Trophoblast cell (in vitro differentiated cells and primary cell): ENCODE data around the gene RANBP3L.
A peak's percentile ranks its signal among the peaks of the same experiment; 100 is the strongest.

ENCODE experiments used
- DNase-seq, 2 donors: peaks; one replicate each; pipeline ENCODE4 v3.0.0-alpha.2; 2016
- H2AFZ ChIP-seq: 2 replicates; pipeline ENCODE4 v1.6.1; 2013; ENCODE audit warnings: low read length, moderate library complexity, mild to moderate bottlenecking; ENCODE audit not compliant: insufficient read depth, poor library complexity
- H2AK5ac ChIP-seq: 2 replicates; pipeline ENCODE4 v1.6.1; 2013; ENCODE audit warnings: mild to moderate bottlenecking, low read length
- H2BK120ac ChIP-seq: 2 replicates; pipeline ENCODE4 v1.6.1; 2013; ENCODE audit warnings: low read length, mild to moderate bottlenecking, moderate library complexity; ENCODE audit not compliant: insufficient read depth, poor library complexity
- H2BK12ac ChIP-seq: 2 replicates; pipeline ENCODE4 v1.6.1; 2013; ENCODE audit warnings: mild to moderate bottlenecking, low read length, moderate library complexity
- H2BK5ac ChIP-seq: 2 replicates; pipeline ENCODE4 v1.6.1; 2013; ENCODE audit warnings: low read length, low read depth, moderate library complexity, mild to moderate bottlenecking; ENCODE audit not compliant: poor library complexity
- H3K14ac ChIP-seq: 2 replicates; pipeline ENCODE4 v1.6.1; 2013; ENCODE audit warnings: mild to moderate bottlenecking, low read length
- H3K18ac ChIP-seq: 2 replicates; pipeline ENCODE4 v1.6.1; 2013; ENCODE audit warnings: mild to moderate bottlenecking, low read length
- H3K23ac ChIP-seq: 2 replicates; pipeline ENCODE4 v1.6.1; 2013; ENCODE audit warnings: low read length
- H3K27ac ChIP-seq: 2 replicates; pipeline ENCODE4 v1.5.1; 2013; ENCODE audit warnings: low read depth, mild to moderate bottlenecking, inconsistent platforms, low read length, moderate library complexity
- H3K27me3 ChIP-seq: 2 replicates; pipeline ENCODE4 v1.6.1; 2013; ENCODE audit warnings: inconsistent platforms, mild to moderate bottlenecking, low read length, moderate library complexity; ENCODE audit not compliant: insufficient read depth
- H3K36me3 ChIP-seq, 2 experiments: 1 replicate in 1 of 2; 2 replicates in 1 of 2; pipeline ENCODE4 v1.6.1; 2013; ENCODE audit warnings: low read length in 2 of 2, mild to moderate bottlenecking in 2 of 2, moderate library complexity in 1 of 2; ENCODE audit not compliant: insufficient read depth in 2 of 2, control insufficient read depth in 1 of 2
- H3K4ac ChIP-seq: 2 replicates; pipeline ENCODE4 v1.6.1; 2013; ENCODE audit warnings: low read depth, mild to moderate bottlenecking, low read length, moderate library complexity
- H3K4me1 ChIP-seq, 2 experiments: 1 replicate in 1 of 2; 2 replicates in 1 of 2; pipeline ENCODE4 v1.6.1; 2013; ENCODE audit warnings: low read length in 2 of 2, mild to moderate bottlenecking in 2 of 2, moderate library complexity in 1 of 2; ENCODE audit not compliant: insufficient read depth in 2 of 2, control insufficient read depth in 1 of 2
- H3K4me2 ChIP-seq: 2 replicates; pipeline ENCODE4 v1.6.1; 2013; ENCODE audit warnings: inconsistent platforms, mild to moderate bottlenecking, low read length, moderate library complexity
- H3K4me3 ChIP-seq: 2 replicates; pipeline ENCODE4 v1.5.1; 2013; ENCODE audit warnings: mild to moderate bottlenecking, low read depth, low read length, inconsistent platforms
- H3K79me1 ChIP-seq: one replicate; pipeline ENCODE4 v1.6.1; 2013; ENCODE audit warnings: low read length
- H3K79me2 ChIP-seq: 2 replicates; pipeline ENCODE4 v1.6.1; 2013; ENCODE audit warnings: low read length, mild to moderate bottlenecking; ENCODE audit not compliant: control insufficient read depth, insufficient read depth, poor library complexity
- H3K9ac ChIP-seq: 2 replicates; pipeline ENCODE4 v1.6.1; 2013; ENCODE audit warnings: mild to moderate bottlenecking, low read length
- H3K9me3 ChIP-seq: 2 replicates; pipeline ENCODE4 v1.6.1; 2013; ENCODE audit warnings: low read depth, mild to moderate bottlenecking, control low read depth, inconsistent platforms, low read length; ENCODE audit not compliant: insufficient read depth
- H4K12ac ChIP-seq: 2 replicates; pipeline ENCODE4 v1.6.1; 2013; ENCODE audit warnings: low read depth, mild to moderate bottlenecking, low read length, moderate library complexity
- H4K8ac ChIP-seq: 2 replicates; pipeline ENCODE4 v1.6.1; 2013; ENCODE audit warnings: low read depth, mild to moderate bottlenecking, low read length, moderate library complexity
- H4K91ac ChIP-seq: one replicate; pipeline ENCODE4 v1.6.1; 2013; ENCODE audit warnings: low read depth, mild to moderate bottlenecking, low read length, moderate library complexity
- WGBS: extraction: QIAGEN DNeasy Blood & Tissue Kit; methylation state at CpG from one replicate; pipeline ENCODE4 v1.1.7; 2013; ENCODE audit warnings: missing lambda C conversion rate; ENCODE audit not compliant: insufficient read length, insufficient coverage; ENCODE audit errors: extremely low coverage; 5-methylcytosine and 5-hydroxymethylcytosine counted together

Gene RANBP3L

DNA sequence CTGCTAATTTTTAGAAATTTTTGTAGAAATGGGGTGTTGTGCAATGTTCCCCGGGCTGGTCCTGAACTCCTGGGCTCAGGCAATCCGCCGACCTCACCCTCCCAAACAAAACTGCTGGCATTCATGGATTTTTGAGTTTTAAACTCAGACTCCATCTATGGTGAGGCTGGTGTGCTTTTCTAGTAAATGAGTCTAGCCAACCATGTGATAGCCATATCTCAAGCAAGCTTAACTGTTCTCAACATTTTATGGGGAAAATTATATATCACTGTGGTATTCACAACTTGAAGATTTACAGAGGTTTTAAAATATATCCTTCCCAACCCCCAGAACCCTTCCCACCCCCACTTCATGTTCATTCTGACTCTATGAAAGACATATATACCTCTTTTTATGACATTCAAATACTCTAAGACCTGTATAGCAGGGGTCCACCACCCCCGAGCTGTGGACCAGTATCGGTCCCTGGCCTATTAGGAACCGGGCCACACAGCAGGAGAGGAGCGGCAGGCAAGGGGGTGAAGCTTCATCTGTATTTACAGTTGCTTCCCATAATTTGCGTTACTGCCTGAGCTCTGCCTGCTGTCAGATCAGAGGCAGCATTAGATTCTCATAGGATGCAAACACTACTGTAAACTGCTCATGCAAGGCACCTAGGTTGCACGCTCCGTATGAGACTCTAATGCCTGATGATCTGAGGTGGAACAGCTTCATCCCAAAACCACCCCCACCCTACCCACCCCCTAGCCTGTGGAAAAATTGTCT is 55.5 kb downstream of the RANBP3L start:
- Histone ChIP-seq H3K9ac (no peak overlapping the region), H4K12ac (no peak overlapping the region), H2BK120ac (no peak overlapping the region), H3K4me2 (no peak overlapping the region), H2BK5ac (no peak overlapping the region), H3K79me2 (peaks cover 4% of the 10 kb centered on the region), H3K4ac (no peak overlapping the region), H3K23ac (no peak overlapping the region), H3K27me3 (no peaks in the 10 kb centered on the region), H3K36me3 (no peaks in the 10 kb centered on the region), H3K4me3 (no peak overlapping the region), H2AK5ac (no peak overlapping the region), H4K8ac (no peak overlapping the region), H3K27ac (no peak overlapping the region), H4K91ac (no peak overlapping the region), H3K79me1 (peaks cover 9% of the 10 kb centered on the region), H3K14ac (no peak overlapping the region), H3K4me1 (peaks cover 0 to 8% of the 10 kb centered on the region in 2 experiments), H3K18ac (no peak overlapping the region), H3K9me3 (peaks cover 4% of the 10 kb centered on the region), H2BK12ac (no peak overlapping the region), H2AFZ (no peak overlapping the region)
- WGBS = no CpG with 5 or more reads among the region's 10 CpGs
- DNase-seq = no peak

- no peak overlapping the region for H3K4me3 ChIP-seq
- H3K23ac ChIP-seq = no peak overlapping the region
- no peak overlapping the region for H2BK5ac ChIP-seq
- peaks cover 7% of the 10 kb centered on the region for H3K79me2 ChIP-seq
- H4K12ac ChIP-seq = no peak overlapping the region
- H3K14ac ChIP-seq = no peak overlapping the region
- WGBS = no CpG with 5 or more reads among the region's 3 CpGs
- no peak overlapping the region for H3K4ac ChIP-seq
- no peaks in the 10 kb centered on the region for H3K36me3 ChIP-seq
- H3K79me1 ChIP-seq = peaks cover 12% of the 10 kb centered on the region
- H3K27me3 ChIP-seq = no peaks in the 10 kb centered on the region
- no peak overlapping the region for H3K9ac ChIP-seq
- H2BK120ac ChIP-seq = no peak overlapping the region
- H3K27ac ChIP-seq = no peak overlapping the region
- peaks cover 4% of the 10 kb centered on the region for H3K9me3 ChIP-seq
- H2AFZ ChIP-seq = no peak overlapping the region
- no peak for DNase-seq
- H4K91ac ChIP-seq = no peak overlapping the region
- H3K18ac ChIP-seq = no peak overlapping the region
- H3K4me1 ChIP-seq = peaks cover 0 to 8% of the 10 kb centered on the region in 2 experiments
- H2AK5ac ChIP-seq = no peak overlapping the region
- no peak overlapping the region for H4K8ac ChIP-seq
- no peak overlapping the region for H2BK12ac ChIP-seq
- no peak overlapping the region for H3K4me2 ChIP-seq
These were observed 57.6 kb downstream of the RANBP3L start for GRCh38 chr5:36244076-36244475.

DNA sequence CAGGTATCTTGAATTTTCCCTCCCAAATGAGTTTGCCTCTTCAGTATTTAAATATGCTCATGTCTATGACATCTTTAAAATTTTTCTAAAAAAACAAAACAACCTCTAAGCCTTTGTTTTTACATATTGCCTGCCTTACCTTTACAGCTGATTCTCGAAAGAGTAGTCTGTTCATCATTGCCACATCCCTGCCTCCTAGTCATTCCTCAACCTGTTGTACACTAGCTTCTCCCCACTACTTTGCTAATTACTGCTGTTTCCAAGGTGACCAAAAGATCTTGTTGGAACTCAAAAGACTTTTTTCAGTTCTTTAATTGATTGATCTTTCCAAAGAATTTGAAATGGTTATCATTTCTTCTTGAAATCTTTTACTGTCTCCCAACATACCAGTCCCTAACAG is 58.0 kb downstream of the RANBP3L start:
- Histone ChIP-seq H2BK5ac (no peak overlapping the region), H3K4ac (no peak overlapping the region), H3K79me2 (peaks cover 7% of the 10 kb centered on the region), H3K23ac (no peak overlapping the region), H3K79me1 (peaks cover 12% of the 10 kb centered on the region), H2BK12ac (no peak overlapping the region), H2AFZ (no peak overlapping the region), H3K4me1 (peaks cover 0 to 8% of the 10 kb centered on the region in 2 experiments), H3K4me2 (no peak overlapping the region), H4K12ac (no peak overlapping the region), H4K91ac (no peak overlapping the region), H2AK5ac (no peak overlapping the region), H3K9ac (no peak overlapping the region), H3K9me3 (peaks cover 4% of the 10 kb centered on the region), H3K36me3 (no peaks in the 10 kb centered on the region), H3K27ac (no peak overlapping the region), H3K18ac (no peak overlapping the region), H3K14ac (no peak overlapping the region), H4K8ac (no peak overlapping the region), H3K4me3 (no peak overlapping the region), H3K27me3 (no peaks in the 10 kb centered on the region), H2BK120ac (no peak overlapping the region)
- no CpG with 5 or more reads among the region's 1 CpG for WGBS
- no peak for DNase-seq

- Histone ChIP-seq H4K8ac (peak overlapping the region; percentile 96), H2AK5ac (no peak overlapping the region), H4K91ac (peak overlapping the region; percentile 89), H3K23ac (no peak overlapping the region), H3K14ac (peak overlapping the region; percentile 77), H3K36me3 (no peaks in the 10 kb centered on the region), H3K79me2 (peaks cover 7% of the 10 kb centered on the region), H3K4me1 (peaks cover 0 to 8% of the 10 kb centered on the region in 2 experiments), H3K27me3 (no peaks in the 10 kb centered on the region), H2BK12ac (peak overlapping the region; percentile 69), H2BK5ac (peak overlapping the region; percentile 58), H3K79me1 (peaks cover 12% of the 10 kb centered on the region), H3K4me2 (peak overlapping the region; percentile 69), H3K18ac (peak overlapping the region; percentile 81), H3K9me3 (peaks cover 4% of the 10 kb centered on the region), H2AFZ (peak overlapping the region; percentile 80), H3K4ac (peak overlapping the region; percentile 67), H3K27ac (peak overlapping the region; percentile 81), H4K12ac (peak overlapping the region; percentile 91), H2BK120ac (peak overlapping the region; percentile 76), H3K9ac (peak overlapping the region; percentile 79), H3K4me3 (peak overlapping the region; percentile 77)
- no peak for DNase-seq
- WGBS = no CpG with 5 or more reads among the region's 24 CpGs
These were observed 58.9 kb downstream of the RANBP3L start for GRCh38 chr5:36242534-36243485.
